Measurements from ENCODE around the gene ZNF407. TPM values are rescaled to one million over a fixed set of nuclear protein-coding genes. Genes with fewer than 3 reads are reported as not detected.
"Not testable (repeated sequence)": the region's sequence is repeated elsewhere in the genome, so short reads cannot be mapped to it uniquely, and the experiment has no call there.

ZNF407 gene
- total RNA-seq, 2 donors from 2014 or later = 13.0 to 13.9 TPM

DNA sequence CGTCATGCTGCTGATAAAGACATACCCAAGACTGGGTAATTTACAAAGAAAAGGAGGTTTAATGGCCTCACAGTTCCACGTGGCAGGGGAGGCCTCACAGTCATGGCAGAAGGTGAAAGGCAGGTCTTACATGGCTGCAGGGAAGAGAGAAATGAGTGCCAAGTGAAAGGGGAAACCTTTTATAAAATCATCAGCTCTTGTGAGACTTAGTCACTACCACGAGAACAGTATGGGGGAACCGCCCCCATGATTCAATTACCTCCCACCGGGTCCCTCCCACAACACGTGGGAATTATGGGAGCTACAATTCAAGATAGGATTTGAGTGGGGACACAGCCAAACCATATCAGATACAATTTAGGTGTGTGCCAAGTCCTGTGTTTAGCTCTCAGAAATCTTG lies 506.4 kb downstream of the ZNF407 start:
- ATAC-seq; DNase-seq; intact Hi-C loops (cut with DNase I, micrococcal nuclease): not testable (repeated sequence)

- ATAC-seq (no peak), DNase-seq (no peak)
- intact Hi-C loops (cut with DNase I, micrococcal nuclease) = no loop called here
Observed at GRCh38 chr18:75104483-75104882, 506.8 kb downstream of the ZNF407 start.

GRCh38 chr18:75105551-75106254 lies 508.0 kb downstream of the ZNF407 start:
- no peak for ATAC-seq
- no peak for DNase-seq
- intact Hi-C loops (cut with DNase I, micrococcal nuclease) = no loop called here

- DNase-seq (no peak), ATAC-seq (no peak)
- intact Hi-C loops (cut with DNase I, micrococcal nuclease) = no loop called here
Observed at GRCh38 chr18:75106746-75107145, 509.1 kb downstream of the ZNF407 start.

- ATAC-seq = no peak
- DNase-seq = no peak
- intact Hi-C loops (cut with DNase I, micrococcal nuclease) = no loop called here
Observed at GRCh38 chr18:75107196-75107930, 509.7 kb downstream of the ZNF407 start.

- intact Hi-C loops (cut with DNase I, micrococcal nuclease) = no loop called here
- no peak for ATAC-seq
- DNase-seq = no peak
Observed at GRCh38 chr18:75107931-75108276, 510.2 kb downstream of the ZNF407 start.

- intact Hi-C loops (cut with DNase I, micrococcal nuclease) = no loop called here
- ATAC-seq (no peak), DNase-seq (no peak)
Observed at GRCh38 chr18:75108579-75109318, 511.1 kb downstream of the ZNF407 start.

DNA sequence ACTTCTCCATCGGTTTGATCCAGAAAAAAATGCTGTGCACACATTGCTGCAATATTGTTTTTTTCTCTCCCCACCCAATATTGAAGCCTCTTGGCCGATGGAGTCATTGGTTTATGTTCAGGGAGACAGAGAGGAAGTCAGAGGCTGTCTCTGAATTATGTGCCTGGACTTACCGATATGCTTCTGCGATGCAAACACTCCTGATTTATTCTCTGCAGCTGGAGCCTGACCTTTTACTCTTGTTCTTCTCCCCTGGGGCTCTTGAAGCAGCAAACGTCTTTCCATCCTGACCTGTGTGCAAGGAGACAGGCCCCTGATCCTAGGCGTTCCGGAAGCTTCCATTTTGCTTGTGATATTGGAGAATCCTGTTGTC lies 511.6 kb downstream of the ZNF407 start:
- intact Hi-C loops (cut with DNase I, micrococcal nuclease) = no loop called here
- no peak for ATAC-seq
- DNase-seq = no peak

DNA sequence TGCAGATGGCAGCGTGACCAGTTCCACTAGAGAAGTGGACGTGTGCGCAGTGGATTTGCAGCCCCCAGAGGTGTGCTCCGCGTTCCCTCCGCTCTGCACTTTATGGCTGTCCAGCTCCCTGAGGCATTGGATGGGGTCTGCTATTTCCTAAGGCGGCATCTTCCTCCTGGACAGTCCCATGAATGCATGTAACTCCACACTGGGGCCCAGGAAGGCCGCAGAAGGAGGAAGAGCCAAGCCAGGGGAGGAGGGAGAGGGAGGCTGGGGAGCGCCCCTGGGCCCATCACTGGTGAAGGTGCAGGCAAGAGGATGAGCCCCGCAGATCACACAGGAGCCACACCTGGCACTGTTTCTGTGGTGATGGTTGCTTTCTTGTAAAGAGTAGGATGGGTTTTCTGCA lies 512.1 kb downstream of the ZNF407 start:
- DNase-seq = no peak
- intact Hi-C loops (cut with DNase I, micrococcal nuclease) = no loop called here
- no peak for ATAC-seq

DNA sequence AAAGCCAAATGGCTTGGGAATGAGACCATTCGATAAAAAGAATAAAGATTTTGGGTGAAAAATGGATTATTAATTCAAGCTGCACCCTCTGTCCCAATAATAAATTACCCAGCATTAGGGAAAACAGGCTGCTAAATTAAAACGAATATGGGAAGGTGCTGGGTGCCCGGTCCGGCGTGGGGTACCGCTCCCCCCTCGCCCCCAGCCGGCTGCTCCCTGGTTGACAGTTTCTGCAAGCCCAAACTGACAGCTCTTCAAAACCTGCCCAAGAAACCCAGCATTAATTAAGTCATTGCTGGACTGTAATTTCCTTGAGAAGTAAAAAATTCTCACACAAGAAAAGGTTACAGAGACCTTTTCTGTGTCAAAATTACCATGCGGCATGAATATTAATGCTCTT lies 512.6 kb downstream of the ZNF407 start:
- DNase-seq = no peak
- intact Hi-C loops (cut with DNase I, micrococcal nuclease) = no loop called here
- ATAC-seq = no peak

DNA sequence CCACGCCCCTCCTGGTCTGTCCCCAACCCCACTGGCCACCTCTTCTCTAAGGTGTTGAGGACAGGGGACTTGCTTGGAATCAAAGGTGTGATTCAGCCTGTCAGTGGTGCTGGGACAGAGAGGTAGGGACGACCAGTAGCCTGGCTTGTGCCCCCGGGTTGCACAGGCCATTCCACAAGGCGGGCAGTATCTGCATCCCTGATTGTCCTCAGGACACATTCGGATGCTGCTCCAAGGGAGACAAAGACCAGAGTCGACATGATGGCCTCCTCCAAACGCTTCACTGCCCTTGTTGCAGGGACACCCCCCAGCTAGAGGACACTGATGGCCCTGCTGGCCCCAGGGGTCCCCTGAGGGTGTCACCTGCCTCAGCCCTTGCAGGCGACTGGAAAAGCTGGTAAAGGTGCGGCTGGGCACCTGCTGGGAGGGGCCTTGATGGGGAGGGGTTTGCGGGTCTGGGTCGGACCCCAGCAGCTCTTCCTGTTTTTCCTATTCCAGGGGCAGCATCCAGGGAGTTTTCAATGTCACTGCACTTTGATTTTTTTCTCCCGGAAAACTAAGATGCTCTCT lies 513.3 kb downstream of the ZNF407 start:
- intact Hi-C loops (cut with DNase I, micrococcal nuclease) = no loop called here
- DNase-seq = no peak
- no peak for ATAC-seq

- intact Hi-C loops (cut with DNase I, micrococcal nuclease) = no loop called here
- ATAC-seq = no peak
- DNase-seq = no peak
Observed at GRCh38 chr18:75111760-75112159, 514.1 kb downstream of the ZNF407 start.

- ATAC-seq = no peak
- DNase-seq = no peak
- intact Hi-C loops (cut with DNase I, micrococcal nuclease) = no loop called here
Observed at GRCh38 chr18:75112186-75113096, 514.8 kb downstream of the ZNF407 start.

DNA sequence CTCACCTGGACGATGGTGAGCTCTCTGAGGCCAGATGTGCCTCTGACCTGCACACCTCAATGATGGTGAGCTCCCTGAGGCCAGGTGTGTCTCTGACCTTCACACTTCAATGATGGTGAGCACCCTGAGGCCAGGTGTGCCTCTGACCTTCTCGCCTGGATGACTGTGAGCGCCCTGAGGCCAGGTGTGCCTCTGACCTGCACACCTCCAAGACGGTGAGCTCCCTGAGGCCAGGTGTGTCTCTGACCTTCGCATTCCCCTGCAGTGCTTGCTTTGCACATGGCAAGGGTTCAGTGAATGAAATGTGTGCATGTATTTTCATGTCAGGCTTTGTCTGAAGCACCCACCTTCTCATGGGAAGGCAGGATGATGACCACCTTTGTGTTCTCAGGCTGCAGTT lies 515.8 kb downstream of the ZNF407 start:
- intact Hi-C loops (cut with DNase I, micrococcal nuclease) = no loop called here
- DNase-seq = no peak

DNA sequence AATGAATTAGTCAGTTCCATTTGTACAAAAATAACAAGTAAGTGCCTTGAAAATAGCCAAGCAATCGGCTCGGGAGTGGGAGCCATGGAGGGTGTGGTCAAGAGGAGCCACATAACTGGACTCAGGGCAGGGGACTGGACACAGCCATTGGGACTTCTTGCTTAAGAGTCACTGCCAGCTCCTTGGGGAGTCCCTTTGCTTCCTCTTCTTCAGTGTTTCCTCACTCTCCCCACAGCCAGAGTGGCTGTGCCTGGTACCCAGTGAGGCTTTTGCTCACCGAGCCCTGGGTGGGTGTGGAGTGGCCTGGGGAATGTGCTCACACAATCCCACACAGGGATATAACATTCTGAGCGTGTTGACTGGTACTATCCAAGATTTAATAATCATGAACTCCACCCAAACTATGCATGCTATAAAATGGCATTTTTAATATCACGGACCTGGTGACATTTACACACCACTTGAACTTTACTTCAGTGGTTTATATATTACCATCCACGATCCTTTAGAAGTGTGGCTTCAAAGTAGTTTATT lies 516.6 kb downstream of the ZNF407 start:
- no peak for DNase-seq
- intact Hi-C loops (cut with DNase I, micrococcal nuclease) = no loop called here
- ATAC-seq = no peak

More for the DNA sequence above, 515.8 kb downstream of the ZNF407 start:
- no peak for ATAC-seq

Measured in left colon (tissue), 2 donors.